ENCODE data around the gene SRPK2. TPM values are rescaled to one million over a fixed set of nuclear protein-coding genes. Genes with fewer than 3 reads are reported as not detected.

The SRPK2 gene
- total and polyA plus RNA-seq, 2 of the 8 experiments (the other 6 are each of a cell fraction or from before 2014, with no cell fraction given), result 10.0 to 47.1 TPM

GRCh38 chr7:105185290-105186010, 203.3 kb downstream of the SRPK2 start:
- H3K23me2 ChIP-seq (ENCODE audit: low read depth, low read length), result no peaks in the 10 kb centered on the region
- DNase-seq (ENCODE audit: low read depth in 1 of 2, low spot score in 2 of 2) (no peak), FAIRE-seq (no peak)
- POLR2A ChIA-PET (ENCODE audit: partially characterized antibody), result no interaction called here
- no peaks in the 10 kb centered on the region for H3K36me3 ChIP-seq (ENCODE audit: control insufficient read depth in 2 of 4, insufficient read depth in 4 of 4, low read length in 3 of 4)
- H3K79me1 ChIP-seq (ENCODE audit: low read depth, low read length), result no peaks in the 10 kb centered on the region; the same call in 1 of the 2 replicates
- no peak overlapping the region for H3K9ac ChIP-seq (replicated peaks in 1 of 4; ENCODE audit: extremely low read depth in 1 of 4, low read depth in 3 of 4, low read length in 3 of 4)
- H3K56ac ChIP-seq (replicated peaks; ENCODE audit: insufficient read length, low read depth, low read length), result no peak overlapping the region
- no peak overlapping the region for H2BK5ac ChIP-seq (ENCODE audit: low read depth, low read length)
- CTCF ChIA-PET (ENCODE audit: partially characterized antibody), result interaction anchor here (1.2 kb wide), 1 partner anchor 467 kb away, joined by 3 read pairs; no protein-coding TSS in a partner anchor
- no peaks in the 10 kb centered on the region for H4K20me1 ChIP-seq (replicated peaks in 1 of 2; ENCODE audit: control insufficient read depth in 1 of 2, insufficient read depth in 2 of 2, low read length in 2 of 2)
- no peak overlapping the region for H3K4me3 ChIP-seq (ENCODE audit: extremely low read depth in 1 of 4, insufficient read depth in 2 of 4, low read depth in 3 of 4, low read length in 4 of 4)
- H3K9me3 ChIP-seq (ENCODE audit: insufficient read depth in 2 of 2, low read depth in 1 of 2, low read length in 1 of 2), result no peaks in the 10 kb centered on the region
- H2BK20ac ChIP-seq (ENCODE audit: low read length), result no peak overlapping the region
- no peaks in the 10 kb centered on the region; a peak in 1 of 4 replicates for H3K79me2 ChIP-seq (ENCODE audit: control insufficient read depth in 1 of 2, insufficient read depth in 2 of 2, low read length in 2 of 2)
- no peak overlapping the region for H2AFZ ChIP-seq (ENCODE audit: low read length)
- H2BK12ac ChIP-seq (ENCODE audit: low read depth, low read length), result no peak overlapping the region
- no peak overlapping the region for H4K91ac ChIP-seq (replicated peaks; ENCODE audit: insufficient read length, low read length)
- H2BK120ac ChIP-seq (replicated peaks; ENCODE audit: low read depth, low read length), result no peak overlapping the region
- no peak overlapping the region for H3K27ac ChIP-seq (ENCODE audit: low read depth, low read length)
- H3K27me3 ChIP-seq (replicated peaks in 1 of 4; ENCODE audit: control insufficient read depth in 3 of 4, extremely low read depth in 1 of 4, insufficient read depth in 3 of 4, low read length in 3 of 4), result no peaks in the 10 kb centered on the region
- no peak overlapping the region for H3K23ac ChIP-seq (ENCODE audit: insufficient read length)
- no peak overlapping the region for H4K8ac ChIP-seq (ENCODE audit: extremely low read depth, insufficient read depth, low read length)
- no peak overlapping the region for H4K5ac ChIP-seq (ENCODE audit: insufficient read length, low read depth, low read length)
- H3K14ac ChIP-seq (ENCODE audit: insufficient read length), result no peak overlapping the region
- no peaks in the 10 kb centered on the region for H3K4me1 ChIP-seq (replicated peaks in 1 of 4; ENCODE audit: control insufficient read depth in 3 of 4, insufficient read depth in 4 of 4, low read length in 3 of 4)
- H3K4me2 ChIP-seq (ENCODE audit: insufficient read depth in 1 of 2, low read depth in 2 of 2, low read length in 2 of 2), result no peak overlapping the region
- 86% methylated on average over 2 of the region's 2 CpGs; no CpG with 5 or more reads in 1 of the 2 experiments for WGBS, 2 experiments (ENCODE audit: extremely low coverage in 1 of 2, insufficient coverage in 1 of 2, insufficient read length in 1 of 2, insufficient replicate concordance in 2 of 2, low coverage in 1 of 2, low lambda C conversion rate in 2 of 2, missing lambda C conversion rate in 1 of 2)
- H2BK15ac ChIP-seq (ENCODE audit: low read length), result no peak overlapping the region
- H3K18ac ChIP-seq (ENCODE audit: extremely low read depth, low read length), result no peak overlapping the region
- no peak overlapping the region for H3K4ac ChIP-seq (replicated peaks; ENCODE audit: insufficient read length, low read depth, low read length)
- no peak overlapping the region for H2AK5ac ChIP-seq (ENCODE audit: low read depth, low read length)
- no peak for TF ChIP-seq TEAD4 (IDR thresholded peaks at IDR 0.05; ENCODE audit: low read depth, low read length)
- TF ChIP-seq BRCA1 (IDR thresholded peaks at IDR 0.05; ENCODE audit: low read depth, low read length), result no peak
- TF ChIP-seq CHD2 (IDR thresholded peaks at IDR 0.05; ENCODE audit: low read length), result no peak
- TF ChIP-seq SIN3A (conservative IDR thresholded peaks at IDR 0.05 in 1 of 2, IDR thresholded peaks at IDR 0.05 in 1 of 2; ENCODE audit: low read depth in 1 of 2, low read length in 2 of 2), result no peak
- no peak for TF ChIP-seq GTF2F1 (IDR thresholded peaks at IDR 0.05; ENCODE audit: borderline replicate concordance, low read depth, low read length)
- no peak for TF ChIP-seq CHD1 (IDR thresholded peaks at IDR 0.05; ENCODE audit: low read depth, low read length)
- no peak for TF ChIP-seq SP4 (IDR thresholded peaks at IDR 0.05; ENCODE audit: low read length)
- no peak for TF ChIP-seq ZNF274 (IDR thresholded peaks at IDR 0.05; ENCODE audit: borderline replicate concordance, extremely low read depth, low read length)
- TF ChIP-seq BCL11A (IDR thresholded peaks at IDR 0.05; ENCODE audit: low read depth in 2 of 2, low read length in 2 of 2), result no peak
- TF ChIP-seq TAF1 (IDR thresholded peaks at IDR 0.05; ENCODE audit: low read depth, low read length), result no peak
- no peak for TF ChIP-seq MAFK (IDR thresholded peaks at IDR 0.05; ENCODE audit: low read depth, low read length)
- TF ChIP-seq BACH1 (IDR thresholded peaks at IDR 0.05; ENCODE audit: low read length), result no peak
- TF ChIP-seq CEBPB (IDR thresholded peaks at IDR 0.05; ENCODE audit: low read depth, low read length), result no peak
- no peak for TF ChIP-seq KDM1A (IDR thresholded peaks at IDR 0.05; ENCODE audit: borderline replicate concordance, low read length)
- TF ChIP-seq RFX5 (IDR thresholded peaks at IDR 0.05; ENCODE audit: borderline replicate concordance, low read depth, low read length), result no peak
